HG02588 (cell line): Measurements from ENCODE around the gene ORC5.
"Not testable (repeated sequence)": the region's sequence is repeated elsewhere in the genome, so short reads cannot be mapped to it uniquely, and the experiment has no call there.

Experiments
- ATAC-seq: cut with Tn5 transposase; IDR thresholded peaks from one replicate; pipeline ENCODE4 v1.9.1; 2021; ENCODE audit warnings: mild to moderate bottlenecking, moderate library complexity; ENCODE audit not compliant: unreplicated experiment

The ORC5 gene

GRCh38 chr7:104207731-104208420 lies at the start of gene ORC5:
Gene ORC5, minus strand, starts transcription at chr7:104208013. Its CDS starts 109 bp downstream, at chr7:104207904.
- peak; percentile 100 for ATAC-seq

GRCh38 chr7:104255616-104256015 lies 47.8 kb upstream of the ORC5 start:
- ATAC-seq: no peak

GRCh38 chr7:104255194-104255593 lies 47.4 kb upstream of the ORC5 start:
- ATAC-seq: no peak

- ATAC-seq: no peak
Measured at GRCh38 chr7:104254696-104255095, 46.9 kb upstream of the ORC5 start.

- ATAC-seq: no peak
Measured at GRCh38 chr7:104252409-104253134, 44.8 kb upstream of the ORC5 start.

GRCh38 chr7:104242638-104243037 lies 34.8 kb upstream of the ORC5 start:
- no peak for ATAC-seq

DNA sequence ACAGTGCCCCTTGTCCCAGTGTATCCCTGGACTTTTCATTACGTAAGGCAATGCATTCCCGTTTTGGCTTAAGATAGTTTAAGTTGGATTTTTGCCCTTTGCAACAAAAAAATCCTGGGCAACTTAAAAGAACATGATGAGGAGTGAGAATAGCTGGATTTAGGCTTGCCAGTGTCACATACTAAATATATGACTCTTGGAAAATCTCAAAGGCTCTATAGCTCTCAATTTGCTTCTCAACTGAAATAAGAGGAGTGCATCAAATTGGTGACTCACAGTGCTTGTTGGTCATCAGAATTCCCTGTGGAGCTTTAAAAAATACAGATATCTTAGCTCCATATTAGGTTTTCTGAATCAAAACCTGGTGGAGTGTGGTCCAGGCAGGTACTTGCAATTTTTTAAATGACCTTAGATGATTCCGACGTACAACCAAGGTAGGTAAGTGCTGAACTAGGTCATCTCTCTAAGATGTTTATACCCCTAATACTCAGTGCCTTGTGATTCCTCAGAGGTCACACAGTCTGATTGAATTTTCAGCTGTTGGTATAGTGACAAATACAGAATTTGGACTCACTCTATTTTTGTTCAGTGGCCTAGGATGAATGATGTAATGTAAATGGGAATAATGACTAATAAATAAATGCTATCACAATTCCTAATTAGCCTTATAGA lies 33.9 kb upstream of the ORC5 start:
- ATAC-seq: no peak

DNA sequence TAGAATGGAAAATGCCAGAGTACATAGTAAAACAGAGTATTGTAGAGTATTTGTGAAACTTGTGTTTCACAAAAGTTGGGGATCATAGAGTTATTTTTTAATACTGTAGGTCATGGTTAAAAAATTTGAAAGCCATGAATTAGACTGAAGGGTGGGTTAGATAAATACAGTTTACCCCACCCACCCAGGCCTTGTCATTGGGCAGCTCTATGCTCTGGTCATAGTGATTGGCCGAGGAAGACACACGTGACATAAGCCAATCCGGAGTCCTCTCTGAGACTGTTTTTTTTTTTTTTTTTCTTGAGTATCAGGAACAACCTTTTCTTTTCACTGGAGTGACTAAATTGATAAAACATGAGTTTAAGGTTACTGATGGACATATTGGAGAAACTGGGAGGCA lies 33.3 kb upstream of the ORC5 start:
- ATAC-seq: no peak

DNA sequence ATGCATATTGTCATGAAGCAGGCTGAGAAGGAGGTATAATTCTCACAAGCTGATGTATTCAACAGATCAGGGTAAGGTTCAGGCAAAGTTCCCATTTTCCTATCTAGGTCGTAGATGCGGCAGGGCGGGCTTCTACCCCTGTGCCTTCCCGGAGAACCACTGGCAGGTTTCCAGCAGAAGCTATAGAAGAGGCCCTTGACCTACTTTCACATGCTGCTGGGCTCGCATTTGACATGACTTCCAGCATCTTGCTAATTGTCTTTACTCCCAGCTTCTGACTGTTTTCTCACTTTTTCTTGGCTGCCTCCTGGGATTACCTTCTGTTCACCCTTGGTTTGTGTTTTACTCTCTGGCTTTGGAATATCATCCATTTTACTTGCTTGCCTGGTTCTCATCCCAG lies 32.6 kb upstream of the ORC5 start:
- ATAC-seq: no peak

GRCh38 chr7:104234990-104235389 lies 27.2 kb upstream of the ORC5 start:
- ATAC-seq: not testable (repeated sequence)

DNA sequence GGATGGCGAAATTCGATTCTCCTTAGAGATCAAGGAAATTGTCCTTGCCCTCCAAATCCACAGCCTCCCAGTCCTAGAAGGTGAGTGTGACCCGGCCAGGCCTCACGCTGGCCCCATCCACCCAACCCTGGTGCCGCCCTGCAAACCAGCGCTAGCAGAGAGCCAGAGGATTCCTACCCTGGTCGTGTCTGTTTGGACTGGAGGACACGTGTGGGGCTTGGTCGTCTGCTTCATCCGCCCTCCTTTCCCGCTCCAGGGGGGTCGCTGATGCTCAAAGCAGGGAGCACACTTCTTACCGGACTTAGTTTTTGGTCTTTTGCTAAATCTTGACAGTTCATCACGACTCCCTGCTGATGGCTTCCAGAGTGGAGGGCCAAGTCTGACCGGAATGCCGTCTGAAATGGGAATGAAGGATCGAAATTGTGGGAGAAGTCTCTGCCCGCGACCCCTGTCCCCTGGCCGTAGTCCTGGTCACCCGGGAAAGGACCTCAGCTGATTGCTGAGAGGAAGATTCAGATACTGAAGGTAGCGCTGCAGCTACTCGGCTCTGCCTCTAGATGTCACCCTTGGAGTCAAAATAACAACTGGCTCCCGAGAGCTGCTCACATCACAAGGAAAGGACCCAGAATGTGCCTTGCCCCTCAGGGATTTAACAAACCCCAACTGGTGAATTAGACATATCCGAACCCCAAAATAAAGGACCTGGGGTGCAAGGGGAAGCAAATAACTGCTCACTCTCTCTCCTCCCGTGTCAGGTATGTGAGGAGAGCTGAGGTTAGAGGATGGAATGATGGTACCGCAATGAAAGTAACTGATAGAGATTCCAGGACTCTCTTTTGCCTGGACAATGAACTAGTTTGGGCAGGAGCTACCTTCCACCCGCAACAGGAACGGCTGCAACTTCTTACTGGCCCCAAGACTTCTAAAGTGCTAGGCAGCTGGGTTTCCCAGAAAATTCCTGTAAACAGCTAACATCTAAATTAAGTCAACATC lies 23.5 kb upstream of the ORC5 start:
- ATAC-seq: peak; percentile 95

DNA sequence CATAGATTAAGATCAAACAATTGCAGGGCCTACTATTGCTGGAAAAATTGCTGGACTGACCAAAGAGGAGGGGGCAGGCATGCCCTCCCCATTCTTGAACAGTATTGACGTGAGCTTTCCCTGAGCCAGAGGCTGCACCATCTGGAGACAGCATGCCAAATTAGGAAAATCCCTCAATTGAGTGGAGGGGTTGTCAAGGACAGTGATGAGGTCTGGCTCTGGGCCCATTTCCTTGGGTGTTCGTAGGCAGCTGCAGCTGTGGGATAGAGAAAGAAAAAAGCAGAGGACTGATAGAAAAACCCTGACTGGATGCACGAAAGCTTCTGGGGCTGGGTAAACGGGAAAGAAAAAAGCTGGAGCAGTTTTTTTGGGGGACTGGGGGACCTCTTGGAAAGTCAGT lies 22.8 kb upstream of the ORC5 start:
- ATAC-seq: no peak

DNA sequence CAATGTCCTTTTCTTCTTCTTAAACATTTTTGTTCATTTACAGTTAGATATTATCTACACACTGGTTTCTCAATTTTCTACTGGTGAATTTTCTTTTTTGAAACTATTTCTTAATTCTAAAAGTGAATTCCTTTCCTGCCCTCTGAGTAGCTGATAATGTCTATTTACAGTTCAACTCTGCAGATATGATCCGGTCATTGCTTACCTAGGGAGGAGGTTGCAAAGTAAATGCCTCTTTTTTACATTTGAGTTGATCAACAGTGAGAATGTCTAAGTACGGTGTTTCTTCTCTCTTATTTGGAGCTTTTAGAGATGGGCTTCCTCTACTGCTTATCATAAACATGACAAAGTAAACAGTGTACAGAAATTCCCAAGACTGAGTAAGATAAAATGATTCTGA lies 20.6 kb upstream of the ORC5 start:
- ATAC-seq: no peak

DNA sequence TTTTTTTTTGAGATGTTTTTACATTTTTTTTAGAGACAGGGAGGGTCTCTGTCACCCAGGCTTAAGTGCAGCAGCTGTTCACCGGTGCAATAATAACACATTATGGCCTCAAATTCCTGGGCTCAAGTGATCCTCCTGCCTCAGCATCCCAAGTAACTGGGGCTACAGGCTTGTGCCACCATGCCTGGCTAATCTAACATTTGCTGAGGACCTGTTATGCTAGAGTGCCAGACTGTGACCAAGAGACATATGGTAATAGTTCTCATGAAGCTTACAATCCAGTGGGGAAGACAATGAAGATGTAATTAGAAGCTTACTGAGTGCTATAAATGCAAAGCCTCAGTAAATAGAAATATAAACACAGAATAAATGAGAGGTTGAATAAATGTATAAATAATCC lies 17.6 kb upstream of the ORC5 start:
- ATAC-seq: no peak

DNA sequence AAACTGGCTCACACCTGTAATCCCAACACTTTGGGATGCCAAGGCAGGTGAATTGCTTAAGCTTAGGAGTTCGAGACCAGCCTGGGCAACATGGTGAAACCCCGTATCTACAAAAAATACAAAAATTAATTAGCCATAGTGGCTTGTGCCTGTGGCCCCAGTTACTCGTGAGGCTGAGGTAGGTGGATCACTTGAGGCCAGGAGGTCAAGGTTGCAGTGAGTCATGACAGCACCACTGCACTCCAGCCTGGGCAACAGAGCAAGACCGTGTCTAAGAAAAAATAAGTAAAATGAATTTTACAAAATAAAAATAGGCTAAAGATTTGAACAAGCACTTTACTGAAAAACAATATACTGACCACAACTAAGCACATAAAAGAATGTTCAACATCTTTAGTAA lies 9.8 kb upstream of the ORC5 start:
- no peak for ATAC-seq

DNA sequence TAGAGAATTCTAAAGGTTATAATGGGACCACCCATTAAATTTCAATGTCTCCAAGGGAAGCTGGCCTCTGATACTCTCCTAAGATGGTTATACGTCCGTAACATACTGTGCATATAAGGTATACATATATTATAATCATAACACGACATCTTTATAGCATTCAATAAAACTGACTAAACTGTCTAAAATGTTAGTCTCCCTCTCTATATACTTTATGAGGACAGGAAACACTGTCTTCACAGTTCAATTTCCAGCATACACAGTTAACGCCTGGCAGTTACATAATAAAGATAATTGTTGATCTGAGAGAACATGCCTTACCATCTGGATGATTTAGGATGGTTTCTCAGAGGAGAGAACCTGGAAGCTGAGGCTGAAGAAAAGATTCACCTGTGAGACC lies 1.2 kb upstream of the ORC5 start:
- ATAC-seq: no peak

DNA sequence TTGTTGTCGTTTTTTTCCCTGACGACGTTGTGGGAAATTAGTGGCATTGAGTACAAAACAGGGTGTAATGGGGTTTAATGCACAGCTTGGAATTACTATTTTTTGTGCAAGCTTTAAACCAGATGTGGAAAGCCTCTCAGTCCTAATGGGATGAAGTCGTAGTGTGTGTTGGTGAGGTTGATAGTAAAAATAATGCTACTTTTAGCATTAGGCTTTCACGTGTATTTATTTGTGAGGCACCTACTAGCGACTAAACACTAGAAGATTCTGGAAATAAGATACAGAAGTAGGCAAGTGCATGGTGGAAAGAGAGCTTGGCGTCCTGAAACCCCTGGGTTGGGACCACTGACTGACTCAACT lies 588 bp upstream of the ORC5 start:
- no peak for ATAC-seq

GRCh38 chr7:104207348-104207730 lies 474 bp downstream of the ORC5 start:
- ATAC-seq: peak; percentile 20

- no peak for ATAC-seq
Measured at GRCh38 chr7:104206841-104207240, 972 bp downstream of the ORC5 start.

- no peak for ATAC-seq
Measured at GRCh38 chr7:104198673-104199278, 9.0 kb downstream of the ORC5 start.

GRCh38 chr7:104196161-104196560 lies 11.7 kb downstream of the ORC5 start:
- ATAC-seq: no peak
